Measurements from ENCODE around the gene TNFRSF18.

Gene TNFRSF18

GRCh38 chr1:1161078-1161682 is 45.2 kb downstream of the TNFRSF18 start:
- DNase-seq = no peak

- DNase-seq = no peak
Observed at GRCh38 chr1:1160281-1160930, 46.0 kb downstream of the TNFRSF18 start.

- DNase-seq = no peak
Observed at GRCh38 chr1:1157914-1158710, 48.3 kb downstream of the TNFRSF18 start.

- DNase-seq = no peak
Observed at GRCh38 chr1:1157426-1157913, 48.9 kb downstream of the TNFRSF18 start.

- no peak for DNase-seq
Observed at GRCh38 chr1:1157033-1157365, 49.4 kb downstream of the TNFRSF18 start.

- DNase-seq = no peak
Observed at GRCh38 chr1:1156140-1157032, 50.0 kb downstream of the TNFRSF18 start.

- DNase-seq = no peak
Observed at GRCh38 chr1:1155258-1155657, 51.1 kb downstream of the TNFRSF18 start.

GRCh38 chr1:1153874-1154273 is 52.5 kb downstream of the TNFRSF18 start:
- DNase-seq = no peak

All from NCI-H1105 (cell line).